GM23248 (cell line): ENCODE results near the gene ARHGAP4. TPM values are rescaled to one million over a fixed set of nuclear protein-coding genes. Genes with fewer than 3 reads are reported as not detected.

Experiments
- DNase-seq: peaks from one replicate; pipeline ENCODE4 v3.0.0-alpha.2; 2015
- H2AFZ ChIP-seq: fragments of 200-600 bp; sonication (generic); 2 replicates; pipeline ENCODE4 v1.6.1; 2016; ENCODE audit warnings: antibody characterized with exemption
- H3F3A ChIP-seq: fragments of 200-600 bp; sonication (generic); 2 replicates; pipeline ENCODE4 v1.6.1; 2016; ENCODE audit warnings: mild to moderate bottlenecking, antibody characterized with exemption, mixed run types; ENCODE audit not compliant: insufficient read depth
- H3K27ac ChIP-seq: fragments of 200-600 bp; sonication (generic); 2 replicates; pipeline ENCODE4 v1.5.1; 2016; ENCODE audit warnings: mild to moderate bottlenecking
- H3K27me3 ChIP-seq: fragments of 200-600 bp; sonication (generic); replicated peaks from 2 replicates; pipeline ENCODE4 v1.6.1; 2016; ENCODE audit warnings: mild to moderate bottlenecking; ENCODE audit not compliant: insufficient read depth
- H3K36me3 ChIP-seq: fragments of 200-600 bp; sonication (generic); 2 replicates; pipeline ENCODE4 v1.6.1; 2016; ENCODE audit warnings: low read depth, mild to moderate bottlenecking
- H3K4me1 ChIP-seq: fragments of 200-600 bp; sonication (generic); 2 replicates; pipeline ENCODE4 v1.6.1; 2016; ENCODE audit warnings: mild to moderate bottlenecking; ENCODE audit not compliant: insufficient read depth
- H3K4me2 ChIP-seq: fragments of 200-600 bp; sonication (generic); one replicate; pipeline ENCODE4 v1.6.1; 2016; ENCODE audit warnings: mild to moderate bottlenecking; ENCODE audit not compliant: unreplicated experiment
- H3K4me3 ChIP-seq: fragments of 200-600 bp; sonication (generic); 2 replicates; pipeline ENCODE4 v1.5.1; 2016; ENCODE audit warnings: mild to moderate bottlenecking
- H3K79me2 ChIP-seq: fragments of 200-600 bp; sonication (generic); 2 replicates; pipeline ENCODE4 v1.6.1; 2016; ENCODE audit warnings: mild to moderate bottlenecking; ENCODE audit not compliant: insufficient read depth
- H3K9ac ChIP-seq: fragments of 200-600 bp; sonication (generic); 2 replicates; pipeline ENCODE4 v1.6.1; 2016; ENCODE audit warnings: mild to moderate bottlenecking
- H3K9me2 ChIP-seq: fragments of 200-600 bp; sonication (generic); 2 replicates; pipeline ENCODE4 v1.6.1; 2016; ENCODE audit warnings: mixed run types, mild to moderate bottlenecking, moderate library complexity; ENCODE audit not compliant: insufficient read depth
- H3K9me3 ChIP-seq: fragments of 200-600 bp; sonication (generic); one replicate; pipeline ENCODE4 v1.6.1; 2017; ENCODE audit warnings: low read depth
- H4K20me1 ChIP-seq: fragments of 200-600 bp; sonication (generic); 2 replicates; pipeline ENCODE4 v1.6.0; 2016; ENCODE audit not compliant: insufficient read depth
- EZH2 ChIP-seq: fragments of 200-600 bp; sonication (generic); IDR thresholded peaks from 2 replicates; pipeline ENCODE4 v1.6.1; 2018; ENCODE audit warnings: antibody characterized with exemption, mild to moderate bottlenecking; ENCODE audit not compliant: insufficient read depth, poor library complexity, severe bottlenecking
- EZH2phosphoT487 ChIP-seq: fragments of 200-600 bp; sonication (generic); IDR thresholded peaks from 2 replicates; pipeline ENCODE4 v1.6.1; 2018; ENCODE audit warnings: antibody characterized with exemption, moderate library complexity, mild to moderate bottlenecking, low read depth; ENCODE audit not compliant: insufficient read depth
- WGBS, 2 experiments: methylation state at CpG; one replicate each; pipeline ENCODE4 v1.1.6; 2015 to 2017; ENCODE audit warnings: low lambda C conversion rate in 2 of 2, low coverage in 1 of 2; ENCODE audit errors: missing lambda C conversion rate in 2 of 2; 5-methylcytosine and 5-hydroxymethylcytosine counted together
- in situ Hi-C: fragments of 300-500 bp; cut with MboI; formaldehyde crosslinking; loops from 2 replicates; pipeline ENCODE4 v1.15.0; 2020
- polyA plus RNA-seq: library from polyadenylated mRNA; unstranded; fragments of >200 nt; fragmentation: Nextera tagmentation; extraction: Ambion mirVana; gene quantifications from 2 replicates; pipeline ENCODE4 v1.2.1, GENCODE V29; 2016
- total RNA-seq: library from RNA; depleted of rRNA; stranded (reverse); fragments of >200 nt; shearing (Covaris generic); gene quantifications from 2 replicates; pipeline ENCODE4 v1.2.3, GENCODE V29; 2014

Gene ARHGAP4
- total and polyA plus RNA-seq, 2 experiments from 2014 or later, result 0.45 to 2.8 TPM

DNA sequence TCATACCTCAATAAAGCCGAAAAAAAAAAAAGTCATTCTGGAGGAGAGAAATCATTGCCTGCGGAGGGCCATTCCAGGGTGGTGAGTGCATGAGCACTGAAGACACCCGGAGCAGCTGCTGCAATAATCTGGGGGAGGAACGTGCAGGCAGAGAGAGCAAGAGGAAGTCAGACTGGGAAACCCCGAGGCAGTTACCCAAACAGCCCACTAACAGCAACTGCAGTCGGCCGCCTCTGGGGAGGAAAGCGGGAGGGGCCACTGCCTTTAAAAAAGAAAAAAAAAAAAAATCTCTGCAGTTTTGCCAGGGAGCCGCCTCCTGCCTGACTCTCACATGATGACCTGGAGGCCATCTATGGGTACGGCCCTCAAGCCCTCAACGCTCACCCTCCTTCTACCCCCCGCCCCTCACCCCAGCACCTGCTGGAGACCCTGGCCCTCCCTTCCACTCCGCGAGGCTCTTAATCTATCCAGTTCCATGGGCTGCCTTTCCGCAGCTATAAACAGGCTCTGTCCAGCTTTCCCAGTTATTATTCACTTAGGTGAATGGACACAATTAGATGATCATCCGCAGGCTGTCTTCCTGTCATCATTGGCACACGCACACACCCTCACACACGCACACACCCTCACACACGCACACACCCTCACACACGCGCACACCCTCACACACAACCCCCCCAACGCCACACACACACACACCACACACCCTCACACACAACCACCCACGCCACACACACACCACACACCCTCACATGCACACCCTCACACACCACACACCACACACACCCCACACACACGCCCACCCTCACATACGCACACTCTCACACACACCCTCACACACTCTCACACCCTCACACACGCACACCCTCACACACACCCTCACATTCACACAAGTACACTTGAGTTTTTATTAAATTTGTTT is 25.0 kb downstream of the ARHGAP4 start:
- no peak overlapping the region for H2AFZ ChIP-seq
- in situ Hi-C loops, result no loop called here
- H3K36me3 ChIP-seq, result no peaks in the 10 kb centered on the region
- H3K4me2 ChIP-seq, result peak overlapping the region; percentile 28
- H3K9me3 ChIP-seq, result no peaks in the 10 kb centered on the region
- H3K79me2 ChIP-seq, result no peaks in the 10 kb centered on the region
- no peaks in the 10 kb centered on the region for H3F3A ChIP-seq
- peak; percentile 89 for DNase-seq
- H3K4me1 ChIP-seq, result 0 out of 2 replicates have a peak, but pooled peaks cover 3% of the 10 kb centered on the region
- H3K27me3 ChIP-seq, result no peaks in the 10 kb centered on the region
- TF ChIP-seq EZH2phosphoT487, result no peak
- TF ChIP-seq EZH2, result no peak
- H3K27ac ChIP-seq, result no peak overlapping the region
- no peaks in the 10 kb centered on the region for H4K20me1 ChIP-seq
- peak overlapping the region; percentile 40; the same call in 1 of the 2 replicates for H3K4me3 ChIP-seq
- H3K9ac ChIP-seq, result peak overlapping the region; percentile 25; the same call in 1 of the 2 replicates
- WGBS, 2 experiments, result 15 to 17% methylated on average over 11 to 26 of the region's 26 CpGs
- H3K9me2 ChIP-seq, result no peaks in the 10 kb centered on the region

DNA sequence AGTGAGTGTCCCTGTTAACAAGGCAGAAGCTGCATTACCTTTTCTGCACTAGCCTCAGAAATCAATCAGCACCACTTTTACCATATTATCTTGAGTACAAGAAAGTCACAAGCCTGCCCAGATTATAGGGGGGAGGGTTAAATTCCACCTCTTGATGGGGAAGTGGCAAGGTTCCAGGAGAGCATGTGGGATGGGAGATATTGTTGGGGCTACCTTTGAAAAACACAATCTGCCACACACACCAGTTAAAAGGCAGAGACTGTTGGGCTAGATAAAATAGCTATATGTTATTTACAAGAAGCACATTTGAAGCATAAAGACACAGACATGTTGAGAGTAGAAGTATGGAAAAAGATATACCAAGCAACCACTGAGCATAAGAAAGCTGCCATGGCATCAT is 28.2 kb downstream of the ARHGAP4 start:
- Histone ChIP-seq H3K9me2 (no peaks in the 10 kb centered on the region), H3K9me3 (no peaks in the 10 kb centered on the region), H4K20me1 (no peaks in the 10 kb centered on the region), H3K4me2 (no peak overlapping the region), H3K4me1 (0 out of 2 replicates have a peak, but pooled peaks cover 3% of the 10 kb centered on the region), H3K79me2 (no peaks in the 10 kb centered on the region), H3K27ac (no peak overlapping the region), H3K36me3 (no peaks in the 10 kb centered on the region), H3F3A (no peaks in the 10 kb centered on the region), H3K9ac (no peak overlapping the region), H3K4me3 (no peak overlapping the region), H3K27me3 (no peaks in the 10 kb centered on the region), H2AFZ (no peak overlapping the region)
- no peak for DNase-seq
- TF ChIP-seq EZH2 (no peak), EZH2phosphoT487 (no peak)
- in situ Hi-C loops, result no loop called here

DNA sequence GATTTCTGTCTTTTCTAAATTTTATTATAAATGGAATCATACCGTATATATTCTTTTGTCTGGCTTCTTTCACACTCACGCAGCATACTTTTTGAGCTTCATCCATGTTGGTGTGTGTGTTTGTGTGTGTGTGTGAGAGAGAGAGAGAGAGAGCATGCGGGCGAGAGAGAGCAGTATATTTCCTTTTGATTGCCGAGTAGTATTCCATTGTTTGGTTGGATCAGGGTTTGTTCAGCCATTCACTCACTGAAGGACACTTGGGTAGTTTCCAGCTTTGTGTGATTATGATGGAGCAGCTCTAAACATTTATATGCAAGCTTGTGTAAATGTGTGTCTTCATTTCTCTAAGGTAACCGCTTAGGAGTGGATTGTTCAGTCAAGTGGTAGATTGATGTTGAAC is 36.9 kb downstream of the ARHGAP4 start:
- no peaks in the 10 kb centered on the region for H3F3A ChIP-seq
- H3K4me1 ChIP-seq, result no peaks in the 10 kb centered on the region
- no peak for DNase-seq
- H3K79me2 ChIP-seq, result no peaks in the 10 kb centered on the region
- H3K9me2 ChIP-seq, result no peaks in the 10 kb centered on the region
- in situ Hi-C loops, result no loop called here
- H4K20me1 ChIP-seq, result no peaks in the 10 kb centered on the region
- TF ChIP-seq EZH2, result no peak
- TF ChIP-seq EZH2phosphoT487, result no peak
- H3K4me3 ChIP-seq, result no peak overlapping the region
- no peaks in the 10 kb centered on the region for H3K36me3 ChIP-seq
- WGBS, 2 experiments, result 80% methylated on average over 6 of the region's 6 CpGs
- H2AFZ ChIP-seq, result no peak overlapping the region
- no peak overlapping the region for H3K27ac ChIP-seq
- no peak overlapping the region for H3K4me2 ChIP-seq
- H3K27me3 ChIP-seq, result no peaks in the 10 kb centered on the region; the same call in 1 of the 2 replicates
- no peaks in the 10 kb centered on the region for H3K9me3 ChIP-seq
- no peak overlapping the region for H3K9ac ChIP-seq

DNA sequence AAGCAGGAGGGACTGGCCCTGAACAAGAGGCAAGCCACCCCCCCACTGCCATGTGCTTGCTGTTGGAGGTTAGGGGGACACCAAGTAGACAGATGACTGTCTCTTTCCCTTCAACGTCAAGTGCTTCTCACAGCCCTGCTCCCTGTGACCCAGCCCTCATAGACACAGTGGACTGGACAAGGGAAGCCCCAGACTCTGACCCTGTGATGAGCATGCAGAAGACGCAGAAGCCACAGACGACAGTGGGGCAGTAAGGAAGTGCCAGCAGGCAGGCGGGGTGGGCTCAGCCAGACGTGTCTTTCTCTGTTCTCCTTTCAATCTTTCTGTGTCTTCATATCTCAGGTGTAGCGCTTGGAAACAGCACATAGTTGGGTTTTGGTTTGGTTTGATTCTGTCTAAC is 37.7 kb downstream of the ARHGAP4 start:
- in situ Hi-C loops, result no loop called here
- Histone ChIP-seq H2AFZ (no peak overlapping the region), H3K4me1 (no peaks in the 10 kb centered on the region), H3K79me2 (no peaks in the 10 kb centered on the region), H3K9ac (no peak overlapping the region), H3K4me2 (no peak overlapping the region), H3K36me3 (no peaks in the 10 kb centered on the region), H3F3A (no peaks in the 10 kb centered on the region), H3K27me3 (no peaks in the 10 kb centered on the region; the same call in 1 of the 2 replicates), H3K27ac (no peak overlapping the region), H4K20me1 (no peaks in the 10 kb centered on the region), H3K9me2 (no peaks in the 10 kb centered on the region), H3K9me3 (no peaks in the 10 kb centered on the region), H3K4me3 (no peak overlapping the region)
- DNase-seq, result no peak
- no peak for TF ChIP-seq EZH2phosphoT487
- TF ChIP-seq EZH2, result no peak
- 25 to 32% methylated on average over 6 of the region's 6 CpGs for WGBS, 2 experiments
